Body of pancreas (tissue), 4 donors: Measurements from ENCODE around the gene ARGLU1.

Experiments
- CTCF ChIP-seq, 7 experiments: fragments of 450-650 bp in 4 of 7; fragments of 200-600 bp in 3 of 7; sonication (generic) in 3 of 7; IDR thresholded peaks; one replicate each; pipeline ENCODE4 v1.5.1; 2016 to 2019; ENCODE audit warnings: antibody characterized with exemption in 7 of 7
- POLR2A ChIP-seq, 3 donors: fragments of 450-650 bp; IDR thresholded peaks; one replicate each; pipeline ENCODE4 v1.6.1; 2016; ENCODE audit warnings: antibody characterized with exemption in 3 of 3, mild to moderate bottlenecking in 2 of 3

- TF ChIP-seq POLR2A (IDR thresholded peaks at IDR 0.05) (no peak), CTCF (IDR thresholded peaks at IDR 0.05) (no peak)
Observed at GRCh38 chr13:106518512-106518911, 49.4 kb downstream of the ARGLU1 start.
